Measurements from ENCODE around the gene STOX2. TPM values are rescaled to one million over a fixed set of nuclear protein-coding genes. Genes with fewer than 3 reads are reported as not detected.

The STOX2 gene
- total and polyA plus RNA-seq, 2 donors (not counting 3 experiments of a cell fraction or from before 2014, with no cell fraction given) = 0.03 to 0.24 TPM

DNA sequence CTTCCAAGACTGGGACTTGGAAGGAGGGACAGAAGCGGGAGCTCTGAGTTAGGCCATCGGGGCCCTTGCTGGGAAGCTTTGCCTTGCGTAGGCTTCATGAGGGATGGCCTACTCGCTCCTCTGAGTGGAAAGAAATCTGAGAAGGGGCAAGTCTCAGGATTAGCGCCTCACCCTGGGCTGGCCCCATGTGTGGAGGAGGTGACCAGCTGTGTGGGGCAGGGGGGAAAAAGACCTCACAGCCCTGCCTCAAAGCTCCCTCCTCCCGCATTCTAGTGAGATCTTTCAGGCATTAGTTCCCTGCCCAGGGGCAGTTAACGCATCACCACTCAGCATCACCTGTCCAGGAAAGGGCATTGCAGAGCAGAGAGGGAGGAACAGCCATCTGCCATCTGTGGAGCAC, 156.5 kb downstream of the STOX2 start:
- Histone ChIP-seq H3K79me2 (ENCODE audit: control insufficient read depth, insufficient read depth, low read length) (no peaks in the 10 kb centered on the region), H3K27ac (ENCODE audit: insufficient read depth, low read depth, low read length) (no peak overlapping the region), H3K36me3 (ENCODE audit: control insufficient read depth in 2 of 2, extremely low read depth in 1 of 2, insufficient read depth in 2 of 2, low read length in 2 of 2) (no peaks in the 10 kb centered on the region), H3K4me2 (ENCODE audit: insufficient read depth, low read length) (no peak overlapping the region), H2AFZ (ENCODE audit: low read depth, low read length) (no peak overlapping the region), H3K4me3 (replicated peaks in 1 of 3; ENCODE audit: insufficient read depth in 1 of 3, low read depth in 1 of 3, low read length in 3 of 3) (no peak overlapping the region), H3K9me3 (replicated peaks; ENCODE audit: control insufficient read depth, insufficient read depth, low read length) (no peaks in the 10 kb centered on the region), H3K9ac (replicated peaks; ENCODE audit: extremely low read depth, insufficient read depth, low read length) (no peak overlapping the region), H3K4me1 (ENCODE audit: control insufficient read depth, extremely low read depth, insufficient read depth, low read length) (no peaks in the 10 kb centered on the region), H3K27me3 (ENCODE audit: control insufficient read depth in 2 of 2, insufficient read depth in 2 of 2, low read length in 2 of 2) (no peaks in the 10 kb centered on the region), H3K9me1 (replicated peaks; ENCODE audit: control insufficient read depth, extremely low read depth, insufficient read depth, low read length) (no peaks in the 10 kb centered on the region), H4K20me1 (replicated peaks; ENCODE audit: control insufficient read depth, extremely low read depth, insufficient read depth, low read length) (no peaks in the 10 kb centered on the region)
- CTCF ChIA-PET = no interaction called here
- no peak for DNase-seq (ENCODE audit: low read depth, low spot score)
- POLR2A ChIA-PET = no interaction called here
- dilution Hi-C loops (cut with MboI; ENCODE audit: extremely low pct_ligation_motif_present, low sequenced_read_pairs) = no loop called here
- TF ChIP-seq JUN (IDR thresholded peaks at IDR 0.05; ENCODE audit: borderline replicate concordance, insufficient read depth, insufficient read length, low read depth) (no peak), POLR2AphosphoS5 (IDR thresholded peaks at IDR 0.05; ENCODE audit: insufficient read depth, low read depth, low read length) (no peak), POLR2A (IDR thresholded peaks at IDR 0.05; ENCODE audit: low read depth, low read length) (no peak), MYC (IDR thresholded peaks at IDR 0.05; ENCODE audit: low read depth, low read length) (no peak), FOS (IDR thresholded peaks at IDR 0.05; ENCODE audit: borderline replicate concordance, insufficient read depth, low read length) (no peak), EZH2 (IDR thresholded peaks at IDR 0.05; ENCODE audit: borderline replicate concordance, low read depth, low read length, severe bottlenecking) (no peak), GATA2 (IDR thresholded peaks at IDR 0.05; ENCODE audit: insufficient read depth, insufficient read length, low read depth, low read length) (no peak)
- TF ChIP-seq, protein P1, sequence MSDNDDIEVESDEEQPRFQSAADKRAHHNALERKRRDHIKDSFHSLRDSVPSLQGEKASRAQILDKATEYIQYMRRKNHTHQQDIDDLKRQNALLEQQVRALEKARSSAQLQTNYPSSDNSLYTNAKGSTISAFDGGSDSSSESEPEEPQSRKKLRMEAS (IDR thresholded peaks at IDR 0.05; ENCODE audit: insufficient read depth, insufficient read length) = no peak
- TF ChIP-seq, protein P2, sequence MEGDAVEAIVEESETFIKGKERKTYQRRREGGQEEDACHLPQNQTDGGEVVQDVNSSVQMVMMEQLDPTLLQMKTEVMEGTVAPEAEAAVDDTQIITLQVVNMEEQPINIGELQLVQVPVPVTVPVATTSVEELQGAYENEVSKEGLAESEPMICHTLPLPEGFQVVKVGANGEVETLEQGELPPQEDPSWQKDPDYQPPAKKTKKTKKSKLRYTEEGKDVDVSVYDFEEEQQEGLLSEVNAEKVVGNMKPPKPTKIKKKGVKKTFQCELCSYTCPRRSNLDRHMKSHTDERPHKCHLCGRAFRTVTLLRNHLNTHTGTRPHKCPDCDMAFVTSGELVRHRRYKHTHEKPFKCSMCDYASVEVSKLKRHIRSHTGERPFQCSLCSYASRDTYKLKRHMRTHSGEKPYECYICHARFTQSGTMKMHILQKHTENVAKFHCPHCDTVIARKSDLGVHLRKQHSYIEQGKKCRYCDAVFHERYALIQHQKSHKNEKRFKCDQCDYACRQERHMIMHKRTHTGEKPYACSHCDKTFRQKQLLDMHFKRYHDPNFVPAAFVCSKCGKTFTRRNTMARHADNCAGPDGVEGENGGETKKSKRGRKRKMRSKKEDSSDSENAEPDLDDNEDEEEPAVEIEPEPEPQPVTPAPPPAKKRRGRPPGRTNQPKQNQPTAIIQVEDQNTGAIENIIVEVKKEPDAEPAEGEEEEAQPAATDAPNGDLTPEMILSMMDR (IDR thresholded peaks at IDR 0.05; ENCODE audit: extremely low read depth in 1 of 2, insufficient read depth in 1 of 2, low read depth in 1 of 2, low read length in 2 of 2) = no peak
- intact Hi-C loops (cut with micrococcal nuclease) = no loop called here
- FAIRE-seq = no peak
- BruUV-seq (replicated peaks) = no TSS peak
